Stimulated activated naive B cell treated with anti-CD40 and anti-IgM and Interleukin-4, amounts not matched to agents 10 μg/mL and 1 μg/mL and 100 μg/mL, for 72 hours (primary cell): ENCODE data around the gene CIAO2B.

Source experiments
- ATAC-seq, 2 donors: fragments of 150-1000 bp; cut with Tn5 transposase; replicated peaks; 2 replicates each; pipeline ENCODE4 v1.10.0; 2021; ENCODE audit warnings: moderate library complexity in 1 of 2
- DNase-seq: peaks from one replicate; pipeline ENCODE4 v3.0.0; 2021
- H3K27ac Mint-ChIP-seq: one replicate; pipeline ENCODE4 v1.8.0; 2022; ENCODE audit warnings: mild to moderate bottlenecking, mixed read lengths
- H3K27me3 Mint-ChIP-seq, 2 donors: one replicate each; pipeline ENCODE4 v1.8.0; 2022; ENCODE audit warnings: mixed read lengths in 2 of 2
- H3K36me3 Mint-ChIP-seq, 2 donors: one replicate each; pipeline ENCODE4 v1.8.0; 2022; ENCODE audit warnings: mixed read lengths in 2 of 2, mild to moderate bottlenecking in 1 of 2
- H3K4me1 Mint-ChIP-seq, 2 donors: one replicate each; pipeline ENCODE4 v1.8.0; 2022; ENCODE audit warnings: mixed read lengths in 2 of 2, mild to moderate bottlenecking in 1 of 2
- H3K4me3 Mint-ChIP-seq, 2 donors: one replicate each; pipeline ENCODE4 v1.8.0; 2022; ENCODE audit warnings: mild to moderate bottlenecking in 2 of 2, mixed read lengths in 2 of 2, moderate library complexity in 1 of 2
- H3K9me3 Mint-ChIP-seq, 2 donors: one replicate each; pipeline ENCODE4 v1.8.0; 2022; ENCODE audit warnings: mixed read lengths in 2 of 2, mild to moderate bottlenecking in 1 of 2

CIAO2B gene

DNA sequence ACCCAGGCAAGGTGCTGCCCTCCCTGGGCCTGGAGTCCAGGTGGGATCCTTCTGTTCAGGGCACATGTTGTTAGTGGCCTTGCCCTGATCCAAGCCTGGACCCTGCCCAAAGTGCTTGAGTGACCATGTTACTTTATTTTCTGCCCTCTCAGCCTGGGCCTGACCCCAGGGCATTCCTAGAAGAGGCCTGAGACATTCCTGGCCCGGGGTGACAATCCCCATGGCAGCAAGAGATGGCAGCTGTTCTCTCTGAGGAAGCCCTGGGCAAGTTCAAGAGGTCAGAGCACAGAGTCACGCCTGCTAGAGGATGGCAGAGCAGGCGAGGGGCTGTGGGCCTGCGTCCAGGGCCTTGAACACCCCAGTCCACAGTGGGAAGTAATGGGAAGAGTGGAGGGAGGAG is 20.5 kb downstream of the CIAO2B start:
- Mint-ChIP-seq H3K4me3 (no peak overlapping the region), H3K9me3 (no peaks in the 10 kb centered on the region), H3K4me1 (no peaks in the 10 kb centered on the region), H3K27ac (no peak overlapping the region), H3K36me3 (no peaks in the 10 kb centered on the region), H3K27me3 (peaks cover 20 to 31% of the 10 kb centered on the region in 2 donors)
- ATAC-seq, result no peak
- no peak for DNase-seq

DNA sequence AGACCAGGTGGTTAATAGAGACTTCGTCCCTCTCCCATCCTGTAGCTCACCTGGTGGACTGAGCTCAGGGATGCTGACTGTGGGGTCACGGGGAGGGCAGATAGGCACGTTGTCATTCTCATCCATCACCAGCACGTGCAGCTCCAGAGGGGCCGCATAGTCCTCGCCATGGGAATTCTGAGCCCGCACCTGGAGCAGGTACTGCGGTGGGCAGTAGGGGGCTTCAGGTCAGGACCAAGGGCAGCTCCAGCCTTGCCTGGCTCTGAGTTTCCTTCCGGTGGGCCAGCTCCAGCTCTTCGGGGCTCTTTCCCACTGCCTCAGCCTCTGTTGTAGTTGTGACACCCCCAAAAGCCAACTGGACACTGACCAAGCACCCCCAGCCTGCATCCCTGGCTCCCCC is 21.1 kb downstream of the CIAO2B start:
- DNase-seq (no peak), ATAC-seq (no peak)
- no peaks in the 10 kb centered on the region for H3K9me3 Mint-ChIP-seq
- H3K27me3 Mint-ChIP-seq, result peaks cover 17 to 31% of the 10 kb centered on the region in 2 donors
- H3K4me1 Mint-ChIP-seq, result no peaks in the 10 kb centered on the region
- H3K27ac Mint-ChIP-seq, result no peak overlapping the region
- H3K36me3 Mint-ChIP-seq, result no peaks in the 10 kb centered on the region
- H3K4me3 Mint-ChIP-seq, result no peak overlapping the region

DNA sequence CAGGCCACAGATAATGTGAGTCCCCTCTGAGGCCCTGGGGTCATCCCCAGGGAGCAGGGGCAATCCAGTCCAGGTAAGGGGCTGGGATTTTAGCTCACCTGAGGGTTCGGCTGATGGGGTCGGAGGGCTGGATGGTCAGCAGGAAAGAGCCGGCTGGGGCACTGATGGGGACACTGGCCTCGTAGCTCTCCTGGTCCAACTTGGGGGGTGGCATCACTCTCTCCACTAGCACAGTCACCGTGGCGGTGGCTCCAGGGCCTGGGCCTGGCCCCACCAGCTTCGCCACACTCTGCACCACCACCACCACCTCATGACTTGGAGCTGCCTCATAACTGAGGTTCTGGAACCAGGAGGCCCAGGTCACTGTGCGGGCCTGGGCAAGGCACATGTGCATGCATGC is 22.4 kb downstream of the CIAO2B start:
- Mint-ChIP-seq H3K27ac (no peak overlapping the region), H3K36me3 (no peaks in the 10 kb centered on the region), H3K27me3 (peaks cover 16 to 39% of the 10 kb centered on the region in 2 donors), H3K4me3 (no peak overlapping the region), H3K9me3 (no peaks in the 10 kb centered on the region), H3K4me1 (no peaks in the 10 kb centered on the region)
- DNase-seq (no peak), ATAC-seq (no peak)

DNA sequence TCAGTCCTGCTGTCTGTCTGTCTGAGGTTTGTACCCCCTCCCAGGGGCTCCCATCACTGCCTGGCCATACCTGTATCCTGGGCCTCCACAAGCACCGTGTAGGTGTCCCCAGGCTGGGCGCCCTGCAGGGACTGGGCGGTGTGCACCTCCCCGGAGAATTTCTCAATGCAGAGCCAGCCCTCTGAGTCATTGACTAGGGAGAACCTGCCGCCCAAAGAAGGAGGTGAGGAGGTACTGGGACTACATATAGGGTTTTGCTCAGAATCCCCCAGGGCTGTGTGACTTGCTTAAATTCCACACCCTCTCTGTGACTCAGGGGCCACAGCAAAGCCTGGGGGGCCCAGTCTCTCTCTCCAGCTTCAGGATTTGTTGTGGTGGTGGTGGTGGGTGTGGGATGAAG is 23.1 kb downstream of the CIAO2B start:
- H3K36me3 Mint-ChIP-seq, result no peaks in the 10 kb centered on the region
- H3K4me1 Mint-ChIP-seq, result peaks cover 0 to 2% of the 10 kb centered on the region in 2 donors
- peak in 1 of 2 donors; percentile 5 for ATAC-seq
- peaks cover 16 to 32% of the 10 kb centered on the region in 2 donors for H3K27me3 Mint-ChIP-seq
- no peak for DNase-seq
- H3K27ac Mint-ChIP-seq, result no peak overlapping the region
- H3K4me3 Mint-ChIP-seq, result no peak overlapping the region
- no peaks in the 10 kb centered on the region for H3K9me3 Mint-ChIP-seq

DNA sequence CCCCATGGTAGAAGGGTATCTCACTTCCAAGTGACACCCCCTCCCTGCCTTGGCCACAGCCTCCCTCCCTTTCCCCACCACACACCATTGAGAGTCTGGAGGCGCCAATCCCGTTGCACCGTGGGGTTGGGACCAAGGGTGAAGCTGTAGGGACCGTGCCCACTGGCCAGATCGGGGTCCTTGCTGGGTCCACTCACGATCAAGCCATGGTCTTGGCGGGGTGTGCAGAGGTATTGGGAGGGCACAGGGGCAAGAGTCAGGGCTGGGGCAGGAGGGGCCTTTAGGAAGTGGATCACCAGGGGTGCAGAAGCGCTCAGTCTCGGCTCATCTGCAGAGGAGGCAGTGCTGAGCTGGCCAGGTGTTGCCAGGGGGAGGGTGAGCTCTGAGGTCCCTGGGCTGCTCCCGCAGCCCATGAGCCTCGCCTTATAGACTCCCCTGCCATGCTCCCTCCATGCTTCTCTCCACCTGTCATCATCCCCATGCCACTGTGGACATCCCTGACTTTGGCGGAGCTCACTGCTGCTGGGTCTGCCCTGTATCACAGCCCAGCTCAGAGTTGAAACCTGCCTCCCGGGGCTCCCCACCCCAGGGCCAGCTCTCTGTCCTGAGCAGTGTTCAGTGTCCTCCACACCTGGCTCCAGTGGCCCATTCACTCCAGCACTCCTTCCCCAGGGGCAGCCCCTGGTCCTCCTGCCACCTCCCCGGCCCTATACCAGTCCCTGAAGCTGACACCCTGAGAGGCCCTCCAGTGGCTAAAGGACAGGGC is 23.8 kb downstream of the CIAO2B start:
- Mint-ChIP-seq H3K27ac (no peak overlapping the region), H3K27me3 (peaks cover 16 to 27% of the 10 kb centered on the region in 2 donors), H3K4me3 (no peak overlapping the region), H3K36me3 (no peaks in the 10 kb centered on the region), H3K4me1 (peaks cover 0 to 2% of the 10 kb centered on the region in 2 donors), H3K9me3 (no peaks in the 10 kb centered on the region)
- DNase-seq (no peak), ATAC-seq (no peak)

DNA sequence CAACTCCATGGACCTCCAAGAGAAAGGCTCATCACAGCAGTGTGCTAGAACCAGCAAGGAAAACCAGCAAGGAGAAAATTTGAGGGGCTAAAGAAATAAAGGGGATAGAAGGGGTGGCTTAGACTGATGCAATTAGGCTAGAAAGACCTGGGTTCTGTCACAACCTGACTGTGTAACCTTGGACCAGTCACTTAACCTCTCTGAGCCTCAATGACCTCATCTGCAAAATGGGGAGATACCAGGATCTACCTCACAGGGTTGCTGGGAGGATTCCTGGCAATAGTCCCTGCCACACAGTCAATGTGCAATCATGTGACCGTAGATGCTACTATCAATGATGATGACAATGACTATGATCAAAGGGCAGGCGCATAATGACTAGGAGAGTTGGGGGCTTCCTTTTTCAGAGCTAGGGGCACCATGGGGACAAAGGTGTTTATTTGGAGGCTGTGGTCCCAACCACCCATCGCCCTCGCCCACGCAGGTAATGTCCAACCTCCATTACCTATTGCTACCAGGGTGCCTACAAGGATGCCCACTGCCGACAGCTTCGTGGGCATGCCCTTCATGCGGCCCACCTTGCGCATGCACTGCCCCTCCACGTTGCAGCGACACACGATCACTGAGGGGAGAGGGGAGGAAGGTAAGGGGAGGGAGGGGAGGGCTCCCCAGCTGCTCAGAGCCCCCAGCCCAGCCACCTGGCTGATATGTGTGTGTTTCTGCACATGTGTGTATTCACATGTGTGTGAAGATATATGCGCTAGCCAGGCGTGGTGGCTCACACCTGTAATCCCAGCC is 25.2 kb downstream of the CIAO2B start:
- ATAC-seq (no peak), DNase-seq (no peak)

DNA sequence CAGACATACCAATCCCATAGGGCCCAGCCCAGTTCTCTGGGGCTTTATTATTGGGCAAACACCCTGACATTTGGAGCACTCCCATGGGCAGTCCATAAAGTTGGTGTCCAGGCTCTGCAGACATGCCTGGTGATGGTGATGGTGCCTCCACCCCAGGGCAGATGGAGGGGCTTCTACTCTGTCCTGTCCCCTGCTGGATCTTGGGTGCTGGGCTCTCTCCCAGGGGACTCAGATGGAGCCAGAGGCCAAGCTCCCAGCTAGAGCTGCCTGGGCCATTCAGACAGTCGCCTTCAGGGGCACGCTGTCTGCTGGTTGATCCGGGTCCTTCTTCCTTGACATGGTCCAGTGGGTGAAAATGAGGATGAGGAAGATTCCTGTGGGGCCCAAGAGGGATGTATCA is 26.1 kb downstream of the CIAO2B start:
- ATAC-seq, result no peak
- DNase-seq, result no peak
- Mint-ChIP-seq H3K4me1 (peaks cover 0 to 2% of the 10 kb centered on the region in 2 donors), H3K27ac (no peak overlapping the region), H3K36me3 (no peaks in the 10 kb centered on the region), H3K4me3 (no peak overlapping the region), H3K27me3 (peaks cover 12 to 24% of the 10 kb centered on the region in 2 donors), H3K9me3 (no peaks in the 10 kb centered on the region)

More for the DNA sequence above, 25.2 kb downstream of the CIAO2B start:
- no peaks in the 10 kb centered on the region for H3K36me3 Mint-ChIP-seq
- H3K4me3 Mint-ChIP-seq, result no peak overlapping the region
- H3K27me3 Mint-ChIP-seq, result peaks cover 12 to 21% of the 10 kb centered on the region in 2 donors
- H3K9me3 Mint-ChIP-seq, result no peaks in the 10 kb centered on the region
- no peak overlapping the region for H3K27ac Mint-ChIP-seq
- H3K4me1 Mint-ChIP-seq, result peaks cover 0 to 2% of the 10 kb centered on the region in 2 donors

DNA sequence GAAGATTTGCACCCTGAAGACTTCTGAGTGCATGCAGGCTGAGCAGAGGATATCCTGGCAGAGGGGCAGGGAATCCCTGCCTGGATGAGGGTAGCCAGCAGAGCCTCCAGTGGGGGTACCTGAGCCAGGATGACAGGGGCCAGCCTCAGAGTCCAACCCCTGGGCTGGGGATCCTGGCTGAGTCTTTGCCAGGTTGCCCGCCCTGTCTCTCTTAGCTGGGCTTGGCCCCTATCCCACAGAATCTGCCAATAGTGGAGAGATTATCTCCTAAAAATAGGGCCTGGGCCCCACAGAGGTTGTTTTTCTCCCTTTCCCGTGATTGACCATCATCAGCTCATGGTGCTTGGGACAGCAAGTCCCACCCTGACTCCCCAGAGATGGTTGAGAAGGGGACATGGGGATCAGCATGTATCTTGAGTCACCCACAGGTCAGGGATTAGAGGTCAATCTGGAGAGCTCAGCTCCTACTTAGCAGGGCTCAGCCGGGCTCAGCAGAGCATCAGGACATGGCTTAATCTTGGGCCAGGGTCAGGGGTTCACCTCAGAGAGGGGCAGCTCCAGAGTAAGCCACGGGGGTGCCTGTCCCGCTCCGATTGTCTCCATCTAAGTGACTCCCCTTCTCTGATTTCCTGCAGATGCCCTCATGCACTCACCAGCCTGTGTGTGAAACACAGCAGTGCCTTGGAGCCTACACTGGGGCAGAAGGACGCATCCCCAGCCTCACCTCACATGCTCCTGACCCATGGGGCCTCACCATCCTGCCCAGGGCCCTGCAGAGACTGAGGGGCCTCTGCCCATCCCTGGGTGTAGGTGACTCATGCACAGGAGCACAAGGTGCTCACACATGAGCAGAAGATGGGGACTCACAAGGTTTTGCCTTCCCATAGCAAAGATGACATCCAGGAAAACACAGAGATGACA is 27.0 kb downstream of the CIAO2B start:
- no peaks in the 10 kb centered on the region for H3K9me3 Mint-ChIP-seq
- H3K4me1 Mint-ChIP-seq, result peaks cover 0 to 2% of the 10 kb centered on the region in 2 donors
- H3K36me3 Mint-ChIP-seq, result no peaks in the 10 kb centered on the region
- H3K4me3 Mint-ChIP-seq, result no peak overlapping the region
- H3K27me3 Mint-ChIP-seq, result peaks cover 12 to 24% of the 10 kb centered on the region in 2 donors
- DNase-seq (no peak), ATAC-seq (no peak)
- H3K27ac Mint-ChIP-seq, result no peak overlapping the region

DNA sequence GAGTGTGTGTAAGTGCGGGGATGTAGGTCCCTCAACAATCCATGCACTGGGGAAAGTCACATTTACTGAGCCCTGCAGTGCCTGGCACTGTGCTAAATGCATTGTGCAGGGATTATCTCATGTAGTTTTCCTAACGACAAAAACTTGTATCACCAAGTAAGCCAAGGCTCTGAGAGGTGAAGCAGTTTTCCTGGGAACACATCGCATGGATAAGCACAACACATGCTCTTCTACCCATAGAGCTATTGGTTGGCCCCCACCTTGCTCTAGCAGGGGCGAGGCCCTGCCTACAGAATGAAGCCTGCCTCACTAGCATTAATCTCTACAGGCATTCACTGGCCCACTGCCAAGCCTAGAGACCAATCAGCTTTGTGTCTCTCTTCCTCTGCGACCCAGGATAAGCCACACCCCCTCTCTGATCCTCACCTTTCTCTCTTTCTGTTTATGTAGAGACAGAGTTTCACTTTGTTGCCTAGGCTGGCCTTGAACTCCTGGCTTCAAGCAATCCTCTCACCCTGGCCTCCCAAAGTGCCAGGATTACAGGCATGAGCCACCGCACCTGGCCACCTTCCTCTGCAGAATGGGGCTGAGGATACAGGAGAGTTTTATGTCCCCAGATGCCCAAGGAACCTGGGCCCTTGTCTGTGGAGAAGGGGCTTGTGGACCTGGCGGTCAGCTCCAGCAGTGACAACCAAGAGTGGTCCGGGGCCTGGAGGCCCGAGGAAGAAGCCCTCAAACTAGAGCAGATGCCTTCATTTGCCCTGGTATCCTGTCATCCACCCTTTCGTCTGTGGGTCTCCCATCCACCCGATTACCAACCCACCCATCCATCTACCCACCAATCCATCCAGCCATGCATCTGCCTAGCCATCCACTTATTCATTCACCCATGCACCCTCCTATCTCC is 28.3 kb downstream of the CIAO2B start:
- H3K36me3 Mint-ChIP-seq, result no peaks in the 10 kb centered on the region
- H3K4me3 Mint-ChIP-seq, result no peak overlapping the region
- H3K4me1 Mint-ChIP-seq, result peaks cover 0 to 2% of the 10 kb centered on the region in 2 donors
- no peak overlapping the region for H3K27ac Mint-ChIP-seq
- DNase-seq (no peak), ATAC-seq (no peak)
- no peaks in the 10 kb centered on the region for H3K9me3 Mint-ChIP-seq
- peaks cover 7 to 17% of the 10 kb centered on the region in 2 donors for H3K27me3 Mint-ChIP-seq

DNA sequence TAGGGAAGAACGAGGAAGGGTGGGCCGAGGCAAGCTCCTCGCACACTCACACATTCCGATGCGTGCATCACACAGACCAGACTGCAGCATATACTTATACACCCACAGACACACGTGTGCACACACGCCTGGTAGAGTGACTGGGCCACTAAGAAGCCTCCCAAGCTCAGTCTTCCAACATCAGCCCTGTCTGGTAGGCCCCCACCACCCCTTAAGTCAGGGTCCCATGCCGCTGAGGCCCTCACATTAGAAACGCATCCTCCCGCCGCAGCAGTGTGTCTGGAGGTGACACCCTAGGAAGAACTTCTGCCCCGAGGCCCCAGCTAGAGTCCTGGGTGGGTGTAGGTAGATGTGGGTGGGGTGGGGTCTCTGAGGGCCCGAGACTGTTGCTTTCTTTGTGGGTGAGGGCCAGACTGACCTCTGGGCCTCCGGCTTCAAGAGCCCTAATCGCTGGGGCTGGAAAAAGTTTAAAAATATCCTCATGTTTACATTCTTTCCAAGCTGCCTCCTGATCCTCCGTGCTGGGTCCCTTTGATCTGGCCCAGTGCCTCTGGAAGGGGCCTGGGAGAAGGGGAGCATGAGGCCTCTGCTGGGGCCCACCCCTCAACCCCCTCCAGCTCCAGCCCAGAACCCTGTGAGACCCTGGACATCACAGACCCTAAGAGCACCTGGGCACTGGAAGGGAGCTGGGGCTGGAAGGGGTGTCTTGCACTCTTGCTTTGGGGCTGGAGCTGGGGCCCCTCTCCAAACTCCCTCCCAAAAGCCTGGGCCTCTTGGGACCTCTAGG is 29.2 kb downstream of the CIAO2B start:
- ATAC-seq, result no peak
- no peak for DNase-seq
- H3K9me3 Mint-ChIP-seq, result no peaks in the 10 kb centered on the region
- H3K27me3 Mint-ChIP-seq, result peaks cover 5 to 17% of the 10 kb centered on the region in 2 donors
- H3K36me3 Mint-ChIP-seq, result no peaks in the 10 kb centered on the region
- no peak overlapping the region for H3K4me3 Mint-ChIP-seq
- H3K4me1 Mint-ChIP-seq, result peaks cover 0 to 2% of the 10 kb centered on the region in 2 donors
- no peak overlapping the region for H3K27ac Mint-ChIP-seq

DNA sequence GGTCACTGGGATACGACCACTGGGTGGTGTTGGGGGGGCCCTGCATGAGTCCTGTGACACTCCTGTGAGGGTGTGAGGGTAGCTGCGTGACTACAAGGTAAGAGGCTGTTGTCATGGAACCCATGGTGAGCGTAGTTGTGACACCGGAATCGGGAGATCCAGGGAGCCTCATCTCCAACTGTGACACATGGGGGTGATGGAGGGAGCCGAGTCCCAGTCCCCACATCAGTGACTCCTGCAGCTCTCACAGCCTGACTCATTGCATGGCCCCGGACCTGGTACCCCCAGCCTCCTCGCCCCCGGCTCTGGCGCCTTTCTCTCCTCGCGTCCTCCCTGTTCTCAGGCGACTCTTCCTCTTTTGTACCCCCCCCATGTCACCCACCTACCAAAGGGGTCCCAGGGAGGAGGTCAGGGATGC is 29.8 kb downstream of the CIAO2B start:
- Mint-ChIP-seq H3K4me3 (no peak overlapping the region), H3K4me1 (peaks cover 0 to 2% of the 10 kb centered on the region in 2 donors), H3K27ac (no peak overlapping the region), H3K36me3 (no peaks in the 10 kb centered on the region), H3K27me3 (peaks cover 0 to 17% of the 10 kb centered on the region in 2 donors), H3K9me3 (no peaks in the 10 kb centered on the region)
- DNase-seq, result no peak
- ATAC-seq, result no peak

DNA sequence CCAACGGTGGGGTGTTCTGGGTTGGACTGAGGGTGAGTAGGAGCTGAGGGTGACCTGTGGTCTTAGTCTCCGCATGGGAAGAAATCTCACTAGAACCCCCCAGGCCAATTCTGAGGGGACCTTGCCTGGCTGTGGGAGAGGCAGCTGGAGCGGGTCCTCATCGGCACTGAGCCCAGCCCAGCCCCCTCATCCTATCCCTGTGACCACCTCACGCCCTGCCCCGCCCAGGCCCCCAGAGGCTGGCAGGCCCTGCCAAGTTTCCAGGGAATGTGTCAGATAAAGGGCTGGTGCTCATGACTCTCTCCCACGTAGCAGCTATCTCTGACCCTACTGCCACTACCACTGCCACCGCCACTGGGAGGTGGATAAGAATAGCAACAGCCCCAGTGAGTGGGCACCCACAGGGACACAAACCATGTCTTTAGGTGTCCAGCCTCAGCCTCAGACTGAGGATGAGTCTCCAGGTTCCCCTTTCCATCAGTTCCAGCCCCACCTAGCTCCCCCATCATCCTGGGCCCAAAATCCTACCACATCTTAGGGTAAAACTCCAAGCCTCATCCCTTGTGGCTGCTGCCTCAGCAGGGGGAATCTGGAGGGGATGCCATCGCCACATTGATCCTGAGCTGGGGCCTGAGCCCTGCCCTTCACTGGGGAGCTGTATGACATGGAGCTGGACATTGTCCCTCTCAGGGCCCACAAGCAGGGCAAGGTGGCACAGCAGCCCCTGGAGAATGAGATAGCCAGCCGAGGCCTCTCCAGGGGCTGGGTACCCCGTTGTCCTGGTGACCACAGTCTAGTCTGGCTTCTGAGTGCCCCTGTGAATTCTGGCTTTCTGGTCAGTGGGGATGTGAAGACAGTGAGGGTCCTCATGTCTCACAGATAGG is 30.4 kb downstream of the CIAO2B start:
- Mint-ChIP-seq H3K4me3 (no peak overlapping the region), H3K27ac (no peak overlapping the region), H3K4me1 (peaks cover 0 to 2% of the 10 kb centered on the region in 2 donors), H3K27me3 (peaks cover 0 to 17% of the 10 kb centered on the region in 2 donors), H3K9me3 (no peaks in the 10 kb centered on the region), H3K36me3 (no peaks in the 10 kb centered on the region)
- ATAC-seq (no peak), DNase-seq (no peak)
